HG03066 (cell line): ENCODE measurements around the gene ZFHX3.

Experiments used
- ATAC-seq: cut with Tn5 transposase; IDR thresholded peaks from one replicate; pipeline ENCODE4 v1.9.1; 2021; ENCODE audit warnings: low read depth; ENCODE audit not compliant: unreplicated experiment

ZFHX3 gene

GRCh38 chr16:72983241-72983640, 64.7 kb downstream of the ZFHX3 start:
- ATAC-seq = no peak

- no peak for ATAC-seq
Observed at GRCh38 chr16:72979974-72980373, 68.0 kb downstream of the ZFHX3 start.

GRCh38 chr16:72978212-72978611, 69.7 kb downstream of the ZFHX3 start:
- no peak for ATAC-seq

GRCh38 chr16:72977127-72977526, 70.8 kb downstream of the ZFHX3 start:
- no peak for ATAC-seq

GRCh38 chr16:72976438-72977064, 71.4 kb downstream of the ZFHX3 start:
- ATAC-seq = no peak

- ATAC-seq = no peak
Observed at GRCh38 chr16:72975809-72976437, 72.0 kb downstream of the ZFHX3 start.

GRCh38 chr16:72974142-72974769, 73.7 kb downstream of the ZFHX3 start:
- ATAC-seq = no peak

GRCh38 chr16:72972878-72973571, 74.9 kb downstream of the ZFHX3 start:
- no peak for ATAC-seq

GRCh38 chr16:72971370-72971769, 76.6 kb downstream of the ZFHX3 start:
- ATAC-seq = no peak

- no peak for ATAC-seq
Observed at GRCh38 chr16:72970656-72971055, 77.3 kb downstream of the ZFHX3 start.

GRCh38 chr16:72969812-72970211, 78.1 kb downstream of the ZFHX3 start:
- ATAC-seq = no peak

- no peak for ATAC-seq
Observed at GRCh38 chr16:72969146-72969545, 78.8 kb downstream of the ZFHX3 start.

- ATAC-seq = no peak
Observed at GRCh38 chr16:72967941-72968340, 80.0 kb downstream of the ZFHX3 start.

GRCh38 chr16:72963533-72964315, 84.2 kb downstream of the ZFHX3 start:
- ATAC-seq = no peak

GRCh38 chr16:72962347-72962746, 85.6 kb downstream of the ZFHX3 start:
- no peak for ATAC-seq

GRCh38 chr16:72961863-72962262, 86.1 kb downstream of the ZFHX3 start:
- ATAC-seq = no peak

GRCh38 chr16:72961115-72961832, 86.7 kb downstream of the ZFHX3 start:
- ATAC-seq = no peak

- ATAC-seq = no peak
Observed at GRCh38 chr16:72960101-72960500, 87.8 kb downstream of the ZFHX3 start.

GRCh38 chr16:72959301-72959996, 88.5 kb downstream of the ZFHX3 start:
- no peak for ATAC-seq
